GM18517 (cell line): Measurements from ENCODE around the gene PALS1.
"Not testable (repeated sequence)": the region's sequence is repeated elsewhere in the genome, so short reads cannot be mapped to it uniquely, and the experiment has no call there.

Experiments used
- ATAC-seq: cut with Tn5 transposase; IDR thresholded peaks from one replicate; pipeline ENCODE4 v1.9.1; 2021; ENCODE audit warnings: mild to moderate bottlenecking, moderate library complexity; ENCODE audit not compliant: unreplicated experiment

Gene PALS1

GRCh38 chr14:67253076-67253635 lies 11.9 kb downstream of the PALS1 start:
- no peak for ATAC-seq

- ATAC-seq: no peak
Observed at GRCh38 chr14:67257906-67258305, 16.7 kb downstream of the PALS1 start.

GRCh38 chr14:67260965-67261364 lies 19.7 kb downstream of the PALS1 start:
- no peak for ATAC-seq

- ATAC-seq: no peak
Observed at GRCh38 chr14:67263499-67264149, 22.4 kb downstream of the PALS1 start.

- ATAC-seq: no peak
Observed at GRCh38 chr14:67265131-67265530, 23.9 kb downstream of the PALS1 start.

GRCh38 chr14:67267576-67268328 lies 26.5 kb downstream of the PALS1 start:
- no peak for ATAC-seq

- ATAC-seq: no peak
Observed at GRCh38 chr14:67268426-67269150, 27.4 kb downstream of the PALS1 start.

- ATAC-seq: no peak
Observed at GRCh38 chr14:67269298-67270060, 28.2 kb downstream of the PALS1 start.

GRCh38 chr14:67270145-67270753 lies 29.0 kb downstream of the PALS1 start:
- ATAC-seq: no peak

GRCh38 chr14:67270933-67271332 lies 29.7 kb downstream of the PALS1 start:
- ATAC-seq: no peak

GRCh38 chr14:67273281-67273680 lies 32.0 kb downstream of the PALS1 start:
- ATAC-seq: not testable (repeated sequence)

- no peak for ATAC-seq
Observed at GRCh38 chr14:67276131-67276530, 34.9 kb downstream of the PALS1 start.

- no peak for ATAC-seq
Observed at GRCh38 chr14:67280506-67280905, 39.3 kb downstream of the PALS1 start.

GRCh38 chr14:67285876-67286452 lies 44.7 kb downstream of the PALS1 start:
- no peak for ATAC-seq
